Lower leg skin (tissue), 3 donors: Measurements from ENCODE around the gene MED7.

Experiments
- CTCF ChIP-seq, 3 donors: fragments of 450-650 bp; IDR thresholded peaks; one replicate each; pipeline ENCODE4 v1.5.1; 2016; ENCODE audit warnings: antibody characterized with exemption in 3 of 3, mild to moderate bottlenecking in 3 of 3, moderate library complexity in 2 of 3
- POLR2A ChIP-seq, 2 donors: fragments of 450-650 bp; IDR thresholded peaks; one replicate each; pipeline ENCODE4 v1.6.1; 2016 to 2017; ENCODE audit warnings: antibody characterized with exemption in 2 of 2, mild to moderate bottlenecking in 1 of 2, moderate library complexity in 1 of 2

- TF ChIP-seq CTCF (IDR thresholded peaks at IDR 0.05) (no peak), POLR2A (IDR thresholded peaks at IDR 0.05) (no peak)
Measured at GRCh38 chr5:157167214-157167621, 24.6 kb upstream of the MED7 start.
